HG02852 (cell line): ENCODE measurements around the gene DIP2C.
"Not testable (repeated sequence)": the region's sequence is repeated elsewhere in the genome, so short reads cannot be mapped to it uniquely, and the experiment has no call there.

ENCODE experiments used
- ATAC-seq: cut with Tn5 transposase; IDR thresholded peaks from one replicate; pipeline ENCODE4 v1.9.1; 2021; ENCODE audit warnings: mild to moderate bottlenecking, moderate library complexity; ENCODE audit not compliant: unreplicated experiment

DIP2C gene

DNA sequence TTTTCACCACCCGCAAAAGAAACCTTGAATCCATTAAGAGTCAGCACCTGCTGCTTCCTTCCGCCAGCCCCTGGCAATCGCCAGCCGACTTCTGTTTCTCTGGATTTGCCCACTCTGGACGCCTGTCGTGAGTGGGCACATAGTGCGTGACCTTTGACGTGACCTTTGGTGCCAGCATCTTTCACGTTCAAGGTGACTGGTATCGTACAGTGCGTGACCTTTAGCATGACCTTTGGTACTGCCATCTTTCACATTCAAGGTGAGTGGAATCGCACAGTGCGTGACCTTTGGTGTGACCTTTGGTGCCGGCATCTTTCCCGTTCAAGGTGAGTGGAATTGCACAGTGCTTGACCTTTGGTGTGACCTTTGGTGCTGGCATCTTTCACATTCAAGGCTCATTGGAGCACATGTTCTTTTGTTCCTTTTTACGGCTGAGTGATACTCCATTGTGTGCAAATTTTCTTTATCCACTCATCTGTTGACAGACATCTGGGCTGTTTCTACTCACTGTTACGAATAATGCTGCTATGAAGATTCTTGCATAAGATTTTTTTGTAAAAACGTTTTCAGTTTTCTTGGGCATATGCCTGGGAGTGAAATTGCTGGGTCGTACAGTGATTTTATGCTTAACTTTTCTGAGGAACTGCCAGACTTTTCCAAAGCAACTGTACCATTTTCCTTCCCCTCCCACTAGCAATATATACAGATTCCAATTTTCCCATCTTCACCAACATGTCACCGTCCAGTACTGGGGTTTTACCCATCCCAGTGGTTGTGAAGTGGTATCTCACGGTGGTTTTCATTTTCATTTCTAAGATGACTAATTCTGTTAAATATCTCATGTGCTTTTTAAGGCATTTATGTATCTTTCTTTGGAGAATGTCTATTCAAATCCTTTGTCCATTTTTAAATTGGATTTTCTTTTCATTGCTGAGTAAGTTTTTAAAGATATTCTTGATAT is 145.3 kb downstream of the DIP2C start:
- ATAC-seq: no peak

DNA sequence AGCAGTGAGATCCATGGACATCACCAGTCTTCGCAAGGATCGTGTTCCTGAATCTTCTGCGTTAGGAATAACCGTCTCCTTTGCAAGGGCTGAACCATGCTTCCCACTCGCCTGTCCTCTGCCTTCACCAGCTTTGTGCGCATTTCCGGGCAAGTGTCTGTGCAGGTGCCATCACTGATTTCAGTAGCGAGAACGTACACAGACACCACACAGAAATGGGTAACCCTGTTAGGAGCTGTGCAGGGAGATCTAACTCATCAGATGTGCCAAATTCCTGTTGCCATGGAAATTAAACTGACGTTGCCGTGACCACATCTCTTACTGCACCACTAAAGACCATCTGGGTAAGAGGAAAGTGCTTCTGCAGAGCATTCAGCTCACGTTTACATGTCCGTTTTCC is 146.3 kb downstream of the DIP2C start:
- no peak for ATAC-seq

DNA sequence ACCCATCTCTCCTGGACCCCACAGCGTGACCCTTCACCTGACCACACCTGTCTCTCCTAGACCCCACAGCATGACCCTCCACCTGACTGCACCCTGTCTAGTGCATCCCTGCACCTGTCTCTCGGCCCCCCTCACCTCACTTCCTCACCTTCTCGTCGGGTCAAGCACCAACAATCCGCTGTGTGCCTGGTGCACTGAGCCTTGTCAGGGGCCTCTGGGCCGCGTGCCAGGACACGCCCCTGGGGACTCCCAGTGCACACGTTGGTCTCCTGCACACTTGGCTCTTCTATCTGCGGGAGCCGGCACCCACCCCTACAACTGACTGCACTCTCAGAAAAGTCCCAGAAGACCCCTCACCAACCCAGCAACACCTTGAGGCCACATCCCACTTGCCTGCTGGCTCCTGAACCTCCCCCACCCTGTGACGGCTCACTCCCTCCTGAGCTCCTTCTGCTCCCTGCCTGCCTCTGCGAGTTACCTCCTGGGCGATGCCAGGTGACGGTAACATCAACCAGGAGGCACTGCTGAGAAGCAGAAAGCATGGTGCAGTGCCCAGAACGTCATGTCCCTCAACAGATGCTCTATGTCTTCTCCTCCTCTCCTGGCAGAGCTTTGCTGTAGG is 147.6 kb downstream of the DIP2C start:
- no peak for ATAC-seq

DNA sequence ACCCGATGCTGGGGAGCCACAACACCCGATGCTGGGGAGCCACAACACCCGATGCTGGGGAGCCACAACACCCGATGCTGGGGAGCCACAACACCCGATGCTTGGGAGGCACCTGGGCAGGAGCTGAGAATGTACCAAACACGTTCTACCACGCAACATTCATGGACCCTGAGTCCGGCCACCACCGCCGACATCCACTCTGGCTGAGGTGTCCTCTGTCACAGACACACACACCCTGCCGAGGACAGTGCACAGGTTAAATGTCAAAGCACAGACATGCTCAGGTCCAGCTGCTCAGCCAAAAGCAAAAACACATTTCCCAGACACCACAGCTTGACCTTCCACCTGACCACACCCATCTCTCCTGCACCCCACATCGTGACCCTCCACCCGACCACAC is 148.4 kb downstream of the DIP2C start:
- ATAC-seq: no peak

DNA sequence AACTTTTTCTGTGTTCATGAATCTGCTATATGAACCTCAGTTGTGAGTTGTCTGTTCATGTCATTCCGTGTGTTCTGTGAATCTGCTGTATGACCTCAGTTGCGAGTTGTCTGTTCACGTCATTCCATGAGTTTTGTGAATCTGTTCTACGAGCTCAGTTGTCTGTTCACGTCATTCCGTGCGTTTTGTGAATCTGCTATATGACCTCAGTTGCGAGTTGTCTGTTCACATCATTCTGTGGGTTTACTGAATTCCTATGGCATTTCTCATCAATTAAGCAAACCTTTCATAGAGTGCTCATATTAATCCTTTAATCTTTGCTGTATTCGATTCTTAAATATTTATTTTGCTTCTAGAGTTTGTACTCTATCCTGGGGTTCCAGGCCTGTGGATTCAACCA is 150.6 kb downstream of the DIP2C start:
- ATAC-seq: no peak

DNA sequence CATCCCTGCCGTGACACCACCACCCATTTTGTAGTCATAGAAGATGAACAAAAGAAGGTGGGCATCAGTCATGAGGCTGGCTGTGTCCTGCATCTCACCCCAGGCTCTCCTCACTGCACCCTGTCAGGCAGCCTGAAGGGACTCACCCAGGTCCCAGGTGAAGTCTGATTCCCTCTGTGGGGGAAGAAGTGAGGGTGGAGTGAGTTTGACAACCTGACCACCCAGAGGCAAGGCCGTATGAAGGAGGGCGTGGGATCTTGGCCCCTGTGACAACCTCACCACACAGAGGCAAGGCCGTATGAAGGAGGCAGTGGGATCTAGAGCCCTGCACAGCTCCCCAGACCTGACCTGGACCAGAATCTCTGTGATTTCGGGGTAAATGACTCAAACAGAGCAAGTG is 152.5 kb downstream of the DIP2C start:
- no peak for ATAC-seq

DNA sequence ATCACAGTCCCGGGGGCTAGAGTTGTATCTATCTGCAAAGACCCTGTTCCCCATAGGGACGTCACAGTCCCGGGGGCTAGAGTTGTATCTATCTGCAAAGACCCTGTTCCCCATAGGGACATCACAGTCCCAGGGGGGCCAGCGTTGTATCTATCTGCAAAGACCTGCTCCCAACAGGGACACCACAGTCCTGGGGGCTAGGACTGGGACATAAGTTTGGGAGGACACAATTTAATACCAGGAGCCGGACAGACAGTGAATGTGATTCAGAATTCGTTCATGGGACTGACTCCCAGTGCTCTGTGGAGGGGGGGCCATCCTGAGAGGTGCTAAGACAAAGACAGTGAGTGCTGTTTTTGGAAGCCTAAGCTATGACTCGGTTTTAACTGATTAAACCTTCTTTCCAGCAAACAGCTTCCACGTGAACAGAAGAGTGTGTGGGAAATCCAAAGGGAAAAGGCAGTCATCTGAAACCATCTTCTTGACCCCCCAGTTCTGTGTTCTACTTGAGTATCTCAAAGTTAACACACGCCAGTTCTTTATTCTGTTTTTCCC is 153.0 kb downstream of the DIP2C start:
- ATAC-seq: no peak

DNA sequence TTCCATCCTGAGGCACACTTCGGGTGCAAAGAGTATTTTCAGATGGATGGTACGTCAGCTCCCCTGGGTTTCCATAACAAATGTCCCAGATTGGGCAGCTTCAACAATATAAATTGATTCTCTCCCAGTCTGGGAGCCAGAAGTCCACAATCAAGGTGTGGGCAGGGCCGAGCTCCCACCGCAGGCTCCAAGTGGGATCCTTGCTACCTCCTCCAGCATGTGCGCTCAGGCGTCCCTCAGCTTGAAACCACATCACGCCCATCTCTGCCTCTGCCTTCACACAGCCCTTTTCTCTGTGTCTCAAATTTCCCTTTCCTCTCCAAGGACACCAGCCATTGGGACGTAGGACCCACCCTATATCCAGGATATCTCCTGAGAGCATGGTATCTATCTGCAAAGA is 153.5 kb downstream of the DIP2C start:
- no peak for ATAC-seq

DNA sequence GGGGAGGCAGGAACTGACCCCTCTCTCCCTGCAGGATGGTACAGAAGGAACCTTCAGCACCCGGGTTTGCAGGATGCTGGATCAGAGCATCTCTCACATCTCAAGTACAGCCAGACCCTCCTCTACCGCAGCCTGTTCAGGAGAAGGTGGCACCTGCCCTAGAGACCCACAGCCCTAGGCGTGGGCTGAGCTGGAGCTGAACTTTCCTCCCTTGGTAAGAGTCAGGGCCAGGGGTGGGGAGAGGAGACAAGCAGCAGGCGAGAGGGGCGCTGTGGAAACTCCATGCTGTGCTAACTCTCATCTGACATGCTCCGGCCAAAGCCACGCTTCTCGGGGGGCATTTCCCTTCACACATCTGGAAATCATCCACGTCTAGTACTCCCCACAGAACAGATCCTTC is 154.4 kb downstream of the DIP2C start:
- no peak for ATAC-seq

DNA sequence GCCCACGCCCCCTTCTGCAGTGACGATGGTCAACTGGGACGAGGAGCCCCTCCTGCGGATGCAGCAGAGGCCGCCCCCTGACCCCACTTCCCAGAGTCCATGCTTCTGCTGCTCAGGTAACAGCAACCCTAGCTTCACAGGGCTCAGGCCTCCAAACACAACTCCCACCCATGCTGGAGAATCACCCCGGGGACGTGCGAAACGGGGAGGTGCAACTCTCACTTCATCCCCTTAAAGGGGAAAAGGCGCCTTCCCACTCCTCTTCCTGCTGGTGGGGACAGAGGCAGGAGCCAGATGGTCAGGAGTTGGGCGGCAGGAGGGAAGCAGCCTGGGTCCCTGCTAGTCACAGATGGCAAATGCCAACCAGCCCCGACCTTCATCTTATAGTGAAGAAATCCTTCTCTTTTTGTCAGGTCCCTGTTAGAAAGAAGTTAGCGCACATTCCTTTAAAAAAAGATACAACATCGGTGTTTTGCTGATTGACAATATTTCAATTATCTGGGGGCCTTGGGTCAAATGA is 155.4 kb downstream of the DIP2C start:
- no peak for ATAC-seq

DNA sequence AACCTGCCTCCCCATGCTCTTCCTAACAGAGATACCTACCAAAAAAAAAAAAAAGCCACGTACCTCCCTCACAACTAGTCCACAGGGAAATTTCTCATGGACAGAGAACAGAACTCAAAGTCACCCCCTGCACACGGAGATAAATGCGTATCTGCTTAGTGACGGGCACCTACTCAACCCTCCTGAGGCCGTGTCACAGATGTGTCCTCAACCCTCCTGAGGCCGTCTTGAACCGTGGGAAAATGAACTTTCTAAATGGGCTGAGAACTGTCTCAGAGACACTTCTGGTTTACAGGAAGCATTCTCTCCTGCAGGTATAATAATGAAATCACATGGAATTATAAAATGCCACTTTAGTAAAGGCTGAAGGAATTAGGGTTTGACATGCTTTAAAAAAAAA is 155.9 kb downstream of the DIP2C start:
- no peak for ATAC-seq

DNA sequence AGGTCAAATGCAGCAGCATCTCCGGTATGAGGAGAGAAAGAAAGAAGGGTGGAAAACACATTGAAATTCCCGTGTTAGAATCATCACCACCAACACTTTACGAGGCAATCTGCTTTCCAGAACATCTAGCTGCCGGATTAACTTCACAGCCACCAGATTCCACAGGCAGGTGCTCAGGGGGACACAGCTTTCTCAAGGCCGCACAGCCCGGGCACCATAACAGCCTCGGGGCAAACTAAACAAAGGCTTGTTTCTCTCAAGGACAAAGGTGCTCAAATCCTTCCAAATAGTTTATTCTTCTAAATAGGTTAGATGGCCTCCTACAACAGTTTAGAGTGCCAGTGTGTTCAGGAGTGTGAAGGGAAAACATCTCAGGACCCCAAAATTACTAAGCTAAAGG is 156.3 kb downstream of the DIP2C start:
- no peak for ATAC-seq

DNA sequence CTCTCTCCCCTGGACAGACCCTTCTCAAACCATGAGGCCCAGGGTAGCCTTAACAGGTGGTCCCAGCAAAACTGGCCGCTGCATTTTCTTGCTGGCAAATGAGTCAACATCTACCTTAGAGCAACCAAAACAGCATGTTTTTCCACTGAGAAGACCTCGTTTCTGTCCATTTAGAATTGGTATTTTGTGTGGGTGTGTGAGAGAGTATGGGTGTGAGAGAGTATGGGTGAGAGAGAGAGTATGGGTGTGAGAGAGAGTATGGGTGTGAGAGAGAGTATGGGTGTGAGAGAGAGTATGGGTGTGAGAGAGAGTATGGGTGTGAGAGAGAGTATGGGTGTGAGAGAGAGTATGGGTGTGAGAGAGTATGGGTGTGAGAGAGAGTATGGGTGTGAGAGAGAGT is 157.1 kb downstream of the DIP2C start:
- not testable (repeated sequence) for ATAC-seq

DNA sequence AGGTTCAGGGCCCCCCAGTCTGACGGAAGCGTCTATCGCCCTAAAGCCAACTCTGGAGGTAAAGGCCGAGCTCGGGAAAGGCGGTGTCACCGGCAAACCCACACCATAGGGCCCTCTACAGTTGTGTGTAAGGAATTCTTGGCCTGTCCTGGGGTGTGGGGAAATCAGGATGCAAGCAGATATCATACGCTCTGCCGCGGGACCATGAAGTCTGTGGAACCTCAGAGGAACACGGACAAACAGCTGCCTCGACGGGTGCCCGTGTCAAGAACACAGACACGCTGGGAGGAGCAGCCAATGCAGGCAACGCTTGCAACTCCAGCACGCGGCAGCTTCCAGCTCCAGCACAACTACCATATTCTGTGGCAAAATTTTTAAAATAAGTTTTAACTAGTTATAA is 157.9 kb downstream of the DIP2C start:
- no peak for ATAC-seq

DNA sequence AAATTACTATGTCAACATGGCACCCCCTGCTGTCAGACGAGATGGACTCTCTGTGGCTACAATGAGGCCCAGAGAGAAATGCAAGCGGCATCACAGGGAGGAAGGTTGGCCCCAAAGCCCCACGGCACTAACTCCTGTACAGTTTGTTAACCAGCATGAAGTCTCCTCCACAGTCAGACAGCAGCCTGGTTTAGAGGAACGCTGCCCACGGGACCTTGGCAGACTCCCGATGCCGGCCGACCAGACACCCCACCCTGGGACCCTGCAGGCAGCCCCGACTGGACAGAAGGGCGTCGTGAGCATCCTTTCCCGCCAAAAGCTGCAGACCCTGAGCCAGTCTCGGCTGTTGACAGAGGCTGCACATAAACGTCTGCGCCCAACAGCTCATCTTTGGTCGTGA is 158.8 kb downstream of the DIP2C start:
- ATAC-seq: no peak

DNA sequence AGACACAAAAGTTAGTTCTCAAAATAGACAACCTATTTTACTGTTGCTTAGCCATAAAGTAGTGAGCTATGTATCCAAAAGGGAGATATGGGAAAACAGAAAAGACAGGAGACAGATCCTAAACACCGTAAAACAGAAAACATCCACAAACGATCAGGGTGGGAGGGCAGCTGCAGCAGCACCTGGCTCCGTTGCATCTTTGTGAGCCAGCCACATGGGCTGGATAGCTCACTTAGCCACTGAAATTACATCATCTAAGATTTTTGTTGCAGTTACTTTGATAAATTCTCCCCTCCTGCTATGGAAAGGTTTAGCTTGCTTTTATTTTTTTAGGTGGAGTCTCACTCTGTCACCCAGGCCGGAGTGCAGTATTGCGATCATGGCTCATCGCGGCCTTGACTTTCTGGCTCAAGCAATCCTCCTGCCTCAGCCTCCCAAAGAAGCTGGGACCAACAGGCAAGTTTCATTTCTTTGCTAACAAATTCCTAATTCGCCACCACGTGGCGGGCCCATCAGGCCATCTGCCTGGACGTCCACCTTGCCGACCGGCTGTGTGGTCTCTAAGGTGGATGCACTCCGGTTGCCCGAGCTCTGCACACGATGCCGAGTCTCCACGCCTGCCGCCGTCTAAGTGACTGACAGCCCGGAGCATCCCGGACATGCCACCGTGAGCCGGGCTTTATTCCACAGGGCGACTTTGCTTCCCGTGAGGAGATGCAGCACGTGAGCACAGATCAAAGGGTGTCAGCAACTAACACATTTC is 159.8 kb downstream of the DIP2C start:
- no peak for ATAC-seq

DNA sequence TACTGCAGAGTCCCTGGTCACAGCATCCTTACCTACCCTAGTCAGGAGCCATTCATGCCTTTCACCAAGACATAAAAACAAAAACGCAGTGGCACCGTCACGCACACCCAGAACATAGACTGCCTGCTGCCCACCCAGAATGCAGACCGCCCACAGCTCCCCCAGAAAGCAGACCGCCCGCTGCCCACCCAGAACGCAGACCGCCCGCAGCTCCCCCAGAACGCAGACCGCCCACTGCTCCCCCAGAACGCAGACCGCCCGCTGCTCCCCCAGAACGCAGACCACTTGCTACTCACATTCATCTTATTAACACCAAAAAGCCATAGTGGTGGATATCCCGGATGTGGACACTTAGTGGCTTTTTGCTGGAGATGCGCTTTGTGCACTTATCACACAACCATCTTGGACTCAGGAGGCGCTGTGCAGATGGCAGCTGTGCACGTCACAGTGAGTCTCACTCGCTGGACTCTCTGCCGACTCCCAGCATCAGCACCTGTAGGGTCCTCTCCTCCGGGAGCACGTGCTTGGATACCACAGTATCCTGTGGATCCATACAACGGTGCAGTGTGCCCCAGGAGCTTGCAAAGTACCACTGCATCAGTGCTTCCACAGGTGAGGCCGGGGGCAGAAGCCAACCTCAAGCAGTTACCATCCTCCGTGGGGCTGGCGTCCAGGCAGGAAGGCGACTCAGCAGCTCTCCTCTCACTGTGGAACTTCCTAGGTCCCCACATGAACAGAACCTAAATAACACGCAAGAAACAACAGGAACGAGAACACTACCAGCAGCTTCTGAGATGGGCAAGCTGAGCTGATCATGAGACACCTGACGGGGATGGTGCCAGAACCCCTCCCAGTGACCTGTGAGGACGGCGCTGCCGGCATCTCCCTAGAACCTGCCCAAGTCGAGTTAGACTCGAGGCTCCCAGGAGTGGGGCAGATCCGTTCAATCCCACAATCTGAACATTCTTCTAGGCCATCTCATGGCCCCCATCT is 161.0 kb downstream of the DIP2C start:
- no peak for ATAC-seq

DNA sequence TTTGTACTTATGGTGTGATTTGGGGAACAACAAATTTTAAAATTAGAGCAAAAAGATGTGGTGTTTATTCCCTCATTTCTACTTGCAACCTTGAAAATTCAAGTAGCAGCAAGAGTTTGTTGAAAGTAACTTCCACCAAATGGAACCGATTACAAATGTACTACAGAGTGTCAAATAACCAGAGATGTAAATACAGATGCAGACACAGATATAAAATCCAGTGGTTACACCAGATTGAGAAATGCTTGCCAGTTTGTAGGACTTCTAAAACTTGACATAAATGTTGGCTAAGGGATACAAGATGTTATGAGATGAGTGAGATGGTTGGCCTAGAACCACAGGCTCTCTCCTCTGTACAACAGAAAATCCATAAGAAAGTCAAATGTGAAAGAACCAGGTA is 162.1 kb downstream of the DIP2C start:
- ATAC-seq: no peak

DNA sequence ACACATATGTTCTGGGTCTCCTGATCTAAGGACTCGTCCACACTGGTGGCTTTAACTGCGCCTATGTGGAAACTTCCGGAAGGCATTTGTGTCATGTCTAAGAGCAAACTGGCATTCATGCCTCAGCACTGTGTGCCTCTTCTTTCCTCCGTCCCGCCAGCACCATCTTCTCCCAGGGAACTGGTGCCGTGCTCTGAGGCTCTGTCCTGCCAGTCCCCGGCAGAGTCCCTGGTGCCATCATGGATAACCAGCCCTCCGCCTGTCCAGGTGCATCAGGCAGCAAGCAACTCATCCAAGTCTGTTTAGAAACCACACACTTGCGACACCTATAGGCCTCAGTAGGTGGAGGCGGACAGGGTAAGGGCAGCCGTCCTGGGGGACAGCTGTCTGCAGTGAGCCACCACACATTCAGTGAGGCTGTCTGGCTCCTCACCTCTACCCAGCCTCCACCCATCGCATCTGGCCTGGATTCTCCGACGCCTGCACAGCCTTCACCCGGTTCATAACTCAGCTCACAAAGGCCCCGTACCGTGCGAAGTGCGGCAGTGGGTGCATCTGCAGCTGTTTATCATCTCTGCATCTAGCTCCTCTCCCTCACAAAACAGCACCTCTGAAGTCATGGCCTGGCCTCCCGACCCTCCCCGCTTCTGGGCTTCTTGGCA is 162.7 kb downstream of the DIP2C start:
- no peak for ATAC-seq
